Subcutaneous abdominal adipose tissue (tissue), 5 donors: ENCODE data around the gene MYLK4.

Experiments used
- H3K27ac ChIP-seq: one replicate; pipeline ENCODE4 v1.7.0; 2013; ENCODE audit warnings: low read depth, mild to moderate bottlenecking, inconsistent platforms, low read length, moderate library complexity
- H3K27me3 ChIP-seq, 5 donors: one replicate each; pipeline ENCODE4 v1.7.0; 2013; ENCODE audit warnings: low read length in 5 of 5, inconsistent platforms in 1 of 5; ENCODE audit not compliant: control insufficient read depth in 5 of 5, insufficient read depth in 4 of 5
- H3K36me3 ChIP-seq, 5 donors: one replicate each; pipeline ENCODE4 v1.7.0; 2013; ENCODE audit warnings: low read length in 5 of 5; ENCODE audit not compliant: control insufficient read depth in 5 of 5, insufficient read depth in 5 of 5
- H3K4me1 ChIP-seq, 5 donors: one replicate each; pipeline ENCODE4 v1.7.0; 2013; ENCODE audit warnings: low read length in 5 of 5, mild to moderate bottlenecking in 3 of 5, moderate library complexity in 1 of 5; ENCODE audit not compliant: control insufficient read depth in 5 of 5, insufficient read depth in 5 of 5
- H3K4me3 ChIP-seq, 5 donors: one replicate each; pipeline ENCODE4 v1.7.0; 2013; ENCODE audit warnings: low read length in 5 of 5, low read depth in 1 of 5
- H3K9ac ChIP-seq, 5 donors: one replicate each; pipeline ENCODE4 v1.7.0; 2013; ENCODE audit warnings: low read length in 5 of 5, mild to moderate bottlenecking in 4 of 5, moderate library complexity in 3 of 5
- H3K9me3 ChIP-seq, 5 donors: one replicate each; pipeline ENCODE4 v1.7.0; 2013; ENCODE audit warnings: low read length in 5 of 5; ENCODE audit not compliant: control insufficient read depth in 5 of 5
- donor health status: healthy.
- donor health status: healthy.
- donor health status: healthy.
- donor health status: healthy.
- donor health status: healthy.

The MYLK4 gene

GRCh38 chr6:2653369-2654032 lies 97.2 kb downstream of the MYLK4 start:
- H3K27me3 ChIP-seq: no peaks in the 10 kb centered on the region
- no peak overlapping the region for H3K4me3 ChIP-seq
- H3K4me1 ChIP-seq: no peaks in the 10 kb centered on the region
- H3K36me3 ChIP-seq: no peaks in the 10 kb centered on the region
- no peak overlapping the region for H3K9ac ChIP-seq
- peaks cover 0 to 2% (median 0%) of the 10 kb centered on the region in 5 donors for H3K9me3 ChIP-seq
- no peak overlapping the region for H3K27ac ChIP-seq

- Histone ChIP-seq H3K4me1 (no peaks in the 10 kb centered on the region), H3K9me3 (peaks cover 0 to 2% (median 0%) of the 10 kb centered on the region in 5 donors), H3K27me3 (no peaks in the 10 kb centered on the region), H3K9ac (no peak overlapping the region), H3K4me3 (no peak overlapping the region), H3K27ac (no peak overlapping the region), H3K36me3 (no peaks in the 10 kb centered on the region)
Measured at GRCh38 chr6:2652611-2653010, 98.1 kb downstream of the MYLK4 start.

GRCh38 chr6:2651961-2652360 lies 98.8 kb downstream of the MYLK4 start:
- no peaks in the 10 kb centered on the region for H3K36me3 ChIP-seq
- no peaks in the 10 kb centered on the region for H3K4me1 ChIP-seq
- no peaks in the 10 kb centered on the region for H3K27me3 ChIP-seq
- no peak overlapping the region for H3K27ac ChIP-seq
- no peak overlapping the region for H3K9ac ChIP-seq
- H3K4me3 ChIP-seq: no peak overlapping the region
- H3K9me3 ChIP-seq: peaks cover 0 to 2% (median 0%) of the 10 kb centered on the region in 5 donors

- H3K9ac ChIP-seq: no peak overlapping the region
- no peaks in the 10 kb centered on the region for H3K4me1 ChIP-seq
- H3K4me3 ChIP-seq: no peak overlapping the region
Measured at GRCh38 chr6:2651536-2651935, 99.2 kb downstream of the MYLK4 start.

GRCh38 chr6:2646346-2646745 lies 104.4 kb downstream of the MYLK4 start:
- H3K9ac ChIP-seq: no peak overlapping the region
- H3K9me3 ChIP-seq: no peaks in the 10 kb centered on the region
- H3K4me3 ChIP-seq: no peak overlapping the region
- H3K4me1 ChIP-seq: no peaks in the 10 kb centered on the region
- peaks cover 0 to 19% (median 9%) of the 10 kb centered on the region in 5 donors for H3K27me3 ChIP-seq
- no peak overlapping the region for H3K27ac ChIP-seq
- no peaks in the 10 kb centered on the region for H3K36me3 ChIP-seq

More at GRCh38 chr6:2651536-2651935, 99.2 kb downstream of the MYLK4 start:
- Histone ChIP-seq H3K27ac (no peak overlapping the region), H3K9me3 (peaks cover 0 to 2% (median 0%) of the 10 kb centered on the region in 5 donors), H3K36me3 (no peaks in the 10 kb centered on the region), H3K27me3 (peaks cover 0 to 1% (median 0%) of the 10 kb centered on the region in 5 donors)

GRCh38 chr6:2643935-2644539 lies 106.7 kb downstream of the MYLK4 start:
- Histone ChIP-seq H3K4me3 (no peak overlapping the region), H3K36me3 (no peaks in the 10 kb centered on the region), H3K4me1 (no peaks in the 10 kb centered on the region), H3K27me3 (peaks cover 0 to 28% (median 16%) of the 10 kb centered on the region in 5 donors), H3K9me3 (no peaks in the 10 kb centered on the region), H3K9ac (no peak overlapping the region), H3K27ac (no peak overlapping the region)

- H3K9me3 ChIP-seq: no peaks in the 10 kb centered on the region
- H3K27me3 ChIP-seq: peaks cover 0 to 28% (median 18%) of the 10 kb centered on the region in 5 donors
- H3K4me1 ChIP-seq: no peaks in the 10 kb centered on the region
- no peak overlapping the region for H3K4me3 ChIP-seq
- no peak overlapping the region for H3K9ac ChIP-seq
- H3K27ac ChIP-seq: no peak overlapping the region
- no peaks in the 10 kb centered on the region for H3K36me3 ChIP-seq
Measured at GRCh38 chr6:2643130-2643529, 107.6 kb downstream of the MYLK4 start.

- Histone ChIP-seq H3K27me3 (peaks cover 0 to 28% (median 13%) of the 10 kb centered on the region in 5 donors), H3K9ac (no peak overlapping the region), H3K27ac (no peak overlapping the region), H3K36me3 (no peaks in the 10 kb centered on the region), H3K4me3 (no peak overlapping the region), H3K9me3 (no peaks in the 10 kb centered on the region), H3K4me1 (no peaks in the 10 kb centered on the region)
Measured at GRCh38 chr6:2641044-2641725, 109.5 kb downstream of the MYLK4 start.

GRCh38 chr6:2640551-2640950 lies 110.2 kb downstream of the MYLK4 start:
- no peak overlapping the region for H3K27ac ChIP-seq
- no peak overlapping the region for H3K9ac ChIP-seq
- no peaks in the 10 kb centered on the region for H3K9me3 ChIP-seq

GRCh38 chr6:2639896-2640295 lies 110.8 kb downstream of the MYLK4 start:
- H3K4me3 ChIP-seq: no peak overlapping the region
- H3K9ac ChIP-seq: no peak overlapping the region
- peaks cover 0 to 22% (median 12%) of the 10 kb centered on the region in 5 donors for H3K27me3 ChIP-seq
- no peak overlapping the region for H3K27ac ChIP-seq
- H3K4me1 ChIP-seq: peaks cover 0 to 3% (median 0%) of the 10 kb centered on the region in 5 donors
- H3K9me3 ChIP-seq: no peaks in the 10 kb centered on the region
- H3K36me3 ChIP-seq: no peaks in the 10 kb centered on the region

More at GRCh38 chr6:2640551-2640950, 110.2 kb downstream of the MYLK4 start:
- Histone ChIP-seq H3K27me3 (peaks cover 0 to 28% (median 13%) of the 10 kb centered on the region in 5 donors), H3K36me3 (no peaks in the 10 kb centered on the region), H3K4me1 (no peaks in the 10 kb centered on the region), H3K4me3 (no peak overlapping the region)
